K562 (cell line): ENCODE measurements around the gene CDC42EP3. TPM values are rescaled to one million over a fixed set of nuclear protein-coding genes. Genes with fewer than 3 reads are reported as not detected.
A peak's percentile ranks its signal among the peaks of the same experiment; 100 is the strongest.

Experiments
- ATAC-seq: fragments of 200-7000 bp; cut with Tn5 transposase; 3 replicates; pipeline ENCODE4 v1.9.1; 2020; ENCODE audit warnings: moderate library complexity
- BruUV-seq: library from RNA; stranded (reverse); fragments of 400-500 nt; replicated peaks from 2 replicates; lab custom pipeline; 2021; lab: Mats Ljungman, UMichigan
- CTCF ChIA-PET: fragments of 300-600 bp; formaldehyde crosslinking; extraction: SDS; loops from one replicate; lab custom pipeline; 2021; ENCODE audit warnings: low intra/inter-chr PET ratio; lab: Yijun Ruan, JAX
- POLR2A ChIA-PET: fragments of 300-600, 350-650 bp; sonication (Branson Sonifier 250); formaldehyde crosslinking; extraction: SDS; loops from one replicate; lab custom pipeline; 2021; ENCODE audit warnings: antibody characterized with exemption, inconsistent platforms; lab: Yijun Ruan, JAX
- DNase-seq, 4 experiments: peaks; one replicate each; pipeline versions ENCODE4 v3.0.0 to v3.0.0-alpha.2; 2011 to 2018; ENCODE audit warnings: low spot score in 3 of 4, mixed read lengths in 3 of 4; ENCODE audit errors: extremely low read depth in 1 of 4
- FAIRE-seq: peaks from 2 replicates; lab custom pipeline; 2011; peaks lifted over from hg19 to GRCh38; lab: Jason Lieb, UNC
- H2AFZ ChIP-seq: 2 replicates; pipeline ENCODE4 v1.6.0; 2011; ENCODE audit warnings: low read depth, low read length, control low read depth, inconsistent platforms
- H3K27ac ChIP-seq: fragments of 200-600 bp; 3 replicates; pipeline ENCODE4 v1.8.0; 2011; ENCODE audit warnings: low read depth, mild to moderate bottlenecking, control low read depth, inconsistent platforms, low read length, moderate library complexity, mixed read lengths; ENCODE audit errors: extremely low read depth
- H3K27me3 ChIP-seq, 2 experiments: fragments of 300-600 bp in 1 of 2; 2 replicates in 1 of 2; 3 replicates in 1 of 2; pipeline versions ENCODE4 v1.6.0 to v1.8.0; 2011; ENCODE audit warnings: inconsistent platforms in 2 of 2, low read length in 2 of 2, mild to moderate bottlenecking in 1 of 2, mixed read lengths in 1 of 2, moderate library complexity in 1 of 2; ENCODE audit not compliant: control insufficient read depth in 2 of 2, insufficient read depth in 2 of 2
- H3K36me3 ChIP-seq: fragments of 300-600 bp; 3 replicates; pipeline ENCODE4 v1.8.0; 2011; ENCODE audit warnings: mild to moderate bottlenecking, low read length, inconsistent platforms; ENCODE audit not compliant: control insufficient read depth, insufficient read depth
- H3K4me1 ChIP-seq, 2 experiments: fragments of 200-600 bp in 1 of 2; replicated peaks in 1 of 2; 2 replicates in 1 of 2; 3 replicates in 1 of 2; pipeline versions ENCODE4 v1.5.1 to v1.8.0; 2011; ENCODE audit warnings: inconsistent platforms in 2 of 2, low read length in 2 of 2, mild to moderate bottlenecking in 1 of 2, mixed read lengths in 1 of 2, moderate library complexity in 1 of 2; ENCODE audit not compliant: control insufficient read depth in 2 of 2, insufficient read depth in 2 of 2
- H3K4me2 ChIP-seq: 2 replicates; pipeline ENCODE4 v1.6.1; 2011; ENCODE audit warnings: low read length, control low read depth, inconsistent platforms, mixed read lengths; ENCODE audit not compliant: insufficient read depth
- H3K4me3 ChIP-seq: fragments of 200-600 bp; sonication (generic), shearing (Covaris generic); 2 replicates; pipeline ENCODE4 v1.5.1; 2016; ENCODE audit warnings: control low read depth, inconsistent platforms
- H3K79me2 ChIP-seq: fragments of 200-600 bp; 3 replicates; pipeline ENCODE4 v1.8.0; 2011; ENCODE audit warnings: low read length, inconsistent platforms; ENCODE audit not compliant: control insufficient read depth, insufficient read depth
- H3K9ac ChIP-seq, 2 experiments: 2 replicates each; pipeline versions ENCODE4 v1.6.0 to v1.6.1; 2011; ENCODE audit warnings: low read depth in 2 of 2, low read length in 2 of 2, control low read depth in 1 of 2, inconsistent platforms in 1 of 2, mild to moderate bottlenecking in 1 of 2, mixed read lengths in 1 of 2; ENCODE audit not compliant: insufficient read depth in 1 of 2
- H3K9me1 ChIP-seq: one replicate; pipeline ENCODE4 v1.6.0; 2011; ENCODE audit warnings: inconsistent platforms, mild to moderate bottlenecking, low read length, moderate library complexity; ENCODE audit not compliant: control insufficient read depth, insufficient read depth
- H3K9me3 ChIP-seq: replicated peaks from 2 replicates; pipeline ENCODE4 v1.5.1; 2011; ENCODE audit warnings: low read depth, low read length, inconsistent platforms; ENCODE audit not compliant: control insufficient read depth, insufficient read depth
- H4K20me1 ChIP-seq: replicated peaks from 2 replicates; pipeline ENCODE4 v1.6.1; 2011; ENCODE audit warnings: low read length, inconsistent platforms, mixed read lengths; ENCODE audit not compliant: control insufficient read depth, insufficient read depth
- BRF1 ChIP-seq: IDR thresholded peaks from 3 replicates; pipeline ENCODE4 v1.6.1; 2011; ENCODE audit warnings: borderline replicate concordance, mild to moderate bottlenecking; ENCODE audit not compliant: insufficient read length; ENCODE audit errors: extremely low read depth
- DACH1 ChIP-seq: fragments of 450-650 bp; IDR thresholded peaks from 2 replicates; pipeline ENCODE4 v1.6.1; 2018; ENCODE audit not compliant: partially characterized antibody
- DNMT1 ChIP-seq: fragments of 450-650 bp; IDR thresholded peaks from 2 replicates; pipeline ENCODE4 v1.6.1; 2016; ENCODE audit warnings: antibody characterized with exemption, mild to moderate bottlenecking
- DPF2 ChIP-seq: fragments of 450-650 bp; IDR thresholded peaks from 2 replicates; pipeline ENCODE4 v1.6.1; 2016
- HNRNPUL1 ChIP-seq: fragments of 200-400 bp; formaldehyde crosslinking; IDR thresholded peaks from 2 replicates; pipeline ENCODE4 v1.6.1; 2017; ENCODE audit warnings: low read length
- IRF2 ChIP-seq: sonication (generic); formaldehyde crosslinking; IDR thresholded peaks from 2 replicates; pipeline ENCODE4 v1.8.1; 2022; ENCODE audit warnings: mild to moderate bottlenecking, missing genetic modification reagents
- KDM4B ChIP-seq, 2 experiments: fragments of 450-650 bp in 1 of 2; sonication (generic) in 1 of 2; IDR thresholded peaks; 2 replicates each; pipeline ENCODE4 v1.6.1; 2016 to 2017; ENCODE audit warnings: borderline replicate concordance in 2 of 2, antibody characterized with exemption in 1 of 2, low read depth in 1 of 2, mild to moderate bottlenecking in 1 of 2
- MCM3 ChIP-seq: fragments of 450-650 bp; IDR thresholded peaks from 2 replicates; pipeline ENCODE4 v1.6.1; 2016
- NFYB ChIP-seq: IDR thresholded peaks from 2 replicates; pipeline ENCODE4 v1.6.1; 2011; ENCODE audit warnings: mild to moderate bottlenecking, moderate library complexity; ENCODE audit not compliant: insufficient read length; ENCODE audit errors: extremely low read depth
- PML ChIP-seq: IDR thresholded peaks from 2 replicates; pipeline ENCODE4 v1.6.1; 2012; ENCODE audit warnings: low read length, inconsistent platforms
- POLR2AphosphoS5 ChIP-seq: IDR thresholded peaks from 2 replicates; pipeline ENCODE4 v1.6.1; 2011; ENCODE audit warnings: mild to moderate bottlenecking, low read depth, low read length, moderate library complexity; ENCODE audit not compliant: control insufficient read depth, insufficient read depth
- RCOR1 ChIP-seq, 2 experiments: IDR thresholded peaks; 2 replicates each; pipeline ENCODE4 v1.6.1; 2012; ENCODE audit warnings: low read depth in 2 of 2, low read length in 2 of 2, borderline replicate concordance in 1 of 2, improper control_type of control experiment in 1 of 2
- RUNX1 ChIP-seq: sonication (generic); IDR thresholded peaks from 2 replicates; pipeline ENCODE4 v1.6.1; 2016; ENCODE audit warnings: antibody characterized with exemption, low read depth
- SMAD1 ChIP-seq: fragments of 150-350 bp; IDR thresholded peaks from 2 replicates; pipeline ENCODE4 v1.6.1; 2014; ENCODE audit warnings: low read length, low read depth; ENCODE audit not compliant: partially characterized antibody
- SMAD4 ChIP-seq: fragments of 250-450 bp; sonication (Bioruptor Pico); conservative IDR thresholded peaks from 2 replicates; pipeline ENCODE4 v1.8.0; 2021; ENCODE audit warnings: inconsistent platforms, mild to moderate bottlenecking, moderate library complexity
- SOX6 ChIP-seq: fragments of 450-650 bp; IDR thresholded peaks from 2 replicates; pipeline ENCODE4 v1.6.1; 2014; ENCODE audit warnings: mild to moderate bottlenecking
- ZC3H11A ChIP-seq: IDR thresholded peaks from 2 replicates; pipeline ENCODE4 v1.6.1; 2012; ENCODE audit warnings: low read depth, low read length, improper control_type of control experiment
- ZNF175 ChIP-seq: fragments of 200-800 bp; sonication (Bioruptor generic); IDR thresholded peaks from 2 replicates; pipeline ENCODE4 v1.6.1; 2016; ENCODE audit warnings: low read depth, mild to moderate bottlenecking, missing genetic modification characterization, missing compliant biosample characterization
- ZNF79 ChIP-seq: fragments of 250-450 bp; sonication (Bioruptor Pico); IDR thresholded peaks from 2 replicates; pipeline ENCODE4 v1.4.0; 2020; ENCODE audit warnings: low read depth, mild to moderate bottlenecking, moderate library complexity
- WGBS: fragments of 100-300 bp; shearing (Covaris generic); methylation state at CpG from one replicate; pipeline ENCODE4 v1.1.6; 2016; ENCODE audit warnings: low coverage, mixed read lengths; ENCODE audit not compliant: insufficient coverage; ENCODE audit errors: missing lambda C conversion rate; 5-methylcytosine and 5-hydroxymethylcytosine counted together
- in situ Hi-C: fragments of 300-500 bp; cut with MboI; formaldehyde crosslinking; loops from 4 replicates; pipeline ENCODE4 v1.15.0; 2018; ENCODE audit warnings: inconsistent platforms, mixed read lengths
- intact Hi-C: fragments of 100-400 bp; cut with micrococcal nuclease; formaldehyde crosslinking; loops from 2 replicates; pipeline ENCODE4 v1.14.2; 2022
- polyA plus RNA-seq, 8 experiments: library from polyadenylated mRNA; depleted of rRNA in 4 of 8; stranded (reverse) in 5 of 8; unstranded in 3 of 8; fragments of >200 nt; fragmentation: Nextera tagmentation in 2 of 8; fragmentation: Illumina TruSeq in 1 of 8; extraction: Ambion mirVana in 2 of 8; extraction: Trizol in 1 of 8; gene quantifications; 2 replicates each; pipeline versions ENCODE4 v1.2.1 to v1.2.3, GENCODE V29; 2011 to 2014; ENCODE audit warnings: inconsistent platforms in 1 of 8, missing spikeins in 1 of 8
- total RNA-seq, 7 experiments: library from RNA; depleted of rRNA in 6 of 7; stranded (reverse); fragments of >200 nt in 6 of 7; fragmentation: Illumina TruSeq in 2 of 7; extraction: Trizol in 2 of 7; gene quantifications; 2 replicates each; pipeline versions ENCODE4 v1.2.1 to v1.2.3, GENCODE V29; 2011 to 2021; ENCODE audit warnings: low replicate concordance in 1 of 7
- TF ChIP-seq, protein P1 (sequence below): fragments of 450-650 bp; conservative IDR thresholded peaks from 2 replicates; pipeline ENCODE4 v1.6.1; 2016; ENCODE audit warnings: missing genetic modification characterization, low read depth, mild to moderate bottlenecking, missing compliant biosample characterization, moderate library complexity
- TF ChIP-seq, protein P2 (sequence below): sonication (generic); formaldehyde crosslinking; IDR thresholded peaks from 2 replicates; pipeline ENCODE4 v1.8.0; 2022; ENCODE audit warnings: mild to moderate bottlenecking, missing genetic modification reagents
- TF ChIP-seq, protein P3 (sequence below): sonication (generic); formaldehyde crosslinking; IDR thresholded peaks from 2 replicates; pipeline ENCODE4 v1.8.0; 2022; ENCODE audit warnings: missing genetic modification reagents, mild to moderate bottlenecking, moderate library complexity, borderline replicate concordance

The CDC42EP3 gene
- total and polyA plus RNA-seq, 9 of the 15 experiments (the other 6 are each of a cell fraction or from before 2014, with no cell fraction given) = 0.72 to 6.4 (median 2.0) TPM

DNA sequence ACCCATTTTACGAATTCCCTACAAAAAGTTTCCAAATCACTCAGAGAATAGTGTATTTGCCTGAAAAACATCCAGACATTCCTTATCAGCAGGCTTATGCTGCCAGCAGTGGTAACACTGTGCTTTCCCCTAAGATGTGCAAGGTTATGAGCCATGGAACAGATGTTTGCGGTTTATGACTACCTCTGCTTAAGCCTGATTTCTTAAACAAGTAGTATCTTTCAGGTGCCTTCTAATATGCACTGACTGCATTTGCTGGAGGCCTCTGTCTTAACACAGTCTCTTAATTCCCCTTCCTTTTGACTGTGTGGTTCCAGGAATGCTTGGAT lies 54.8 kb downstream of the CDC42EP3 start:
- H3K4me3 ChIP-seq = no peak overlapping the region
- no peaks in the 10 kb centered on the region for H4K20me1 ChIP-seq
- no peaks in the 10 kb centered on the region for H3K27me3 ChIP-seq
- H3K4me2 ChIP-seq = no peak overlapping the region
- BruUV-seq = no TSS peak
- H3K36me3 ChIP-seq = no peaks in the 10 kb centered on the region
- H3K9me3 ChIP-seq = no peaks in the 10 kb centered on the region
- H2AFZ ChIP-seq = no peak overlapping the region
- DNase-seq (peak in 3 of 4 experiments; percentile 11 to 62 (median 41)), FAIRE-seq (peak; percentile 76), ATAC-seq (peak; percentile 75)
- intact Hi-C loops = no loop called here
- WGBS = 35% methylated on average over 2 of the region's 2 CpGs
- peaks cover 0 to 7% of the 10 kb centered on the region in 2 experiments; a peak in 2 of 5 replicates for H3K4me1 ChIP-seq
- CTCF ChIA-PET = no interaction called here
- H3K79me2 ChIP-seq = no peaks in the 10 kb centered on the region
- POLR2A ChIA-PET = interaction anchor here (0.7 kb wide), 1 partner anchor 93 kb away, joined by 3 read pairs; no protein-coding TSS in a partner anchor
- H3K9ac ChIP-seq = no peak overlapping the region
- in situ Hi-C loops = no loop called here
- H3K27ac ChIP-seq = no peak overlapping the region
- no peaks in the 10 kb centered on the region for H3K9me1 ChIP-seq
- TF ChIP-seq POLR2AphosphoS5 (peak; percentile 90), ZNF79 (CRISPR knock-in tag) (no peak), SOX6 (peak; percentile 56; the same call in 1 of the 2 replicates), PML (peak; percentile 90), KDM4B (IDR thresholded peaks at IDR 0.05; ENCODE audit: borderline replicate concordance in 2 of 2, low read depth in 1 of 2) (no peak), NFYB (no peak), DNMT1 (no peak), RCOR1 (IDR thresholded peaks at IDR 0.05; ENCODE audit: borderline replicate concordance in 1 of 2, low read depth in 2 of 2, low read length in 2 of 2) (peak; percentile 55 to 74; a peak in 2 of 4 replicates), DPF2 (0 out of 2 replicates have a peak, but pooled peaks have one; percentile 41), SMAD1 (no peak), RUNX1 (peak; percentile 39; the same call in 1 of the 2 replicates), MCM3 (no peak), DACH1 (peak; percentile 36), BRF1 (no peak), SMAD4 (CRISPR knock-in tag) (peak; percentile 83), IRF2 (CRISPR knock-in tag) (no peak), HNRNPUL1 (no peak), ZC3H11A (no peak), ZNF175 (CRISPR knock-in tag) (no peak)
- TF ChIP-seq, protein P1, sequence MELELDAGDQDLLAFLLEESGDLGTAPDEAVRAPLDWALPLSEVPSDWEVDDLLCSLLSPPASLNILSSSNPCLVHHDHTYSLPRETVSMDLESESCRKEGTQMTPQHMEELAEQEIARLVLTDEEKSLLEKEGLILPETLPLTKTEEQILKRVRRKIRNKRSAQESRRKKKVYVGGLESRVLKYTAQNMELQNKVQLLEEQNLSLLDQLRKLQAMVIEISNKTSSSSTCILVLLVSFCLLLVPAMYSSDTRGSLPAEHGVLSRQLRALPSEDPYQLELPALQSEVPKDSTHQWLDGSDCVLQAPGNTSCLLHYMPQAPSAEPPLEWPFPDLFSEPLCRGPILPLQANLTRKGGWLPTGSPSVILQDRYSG (tag) = no peak
- TF ChIP-seq, protein P2, sequence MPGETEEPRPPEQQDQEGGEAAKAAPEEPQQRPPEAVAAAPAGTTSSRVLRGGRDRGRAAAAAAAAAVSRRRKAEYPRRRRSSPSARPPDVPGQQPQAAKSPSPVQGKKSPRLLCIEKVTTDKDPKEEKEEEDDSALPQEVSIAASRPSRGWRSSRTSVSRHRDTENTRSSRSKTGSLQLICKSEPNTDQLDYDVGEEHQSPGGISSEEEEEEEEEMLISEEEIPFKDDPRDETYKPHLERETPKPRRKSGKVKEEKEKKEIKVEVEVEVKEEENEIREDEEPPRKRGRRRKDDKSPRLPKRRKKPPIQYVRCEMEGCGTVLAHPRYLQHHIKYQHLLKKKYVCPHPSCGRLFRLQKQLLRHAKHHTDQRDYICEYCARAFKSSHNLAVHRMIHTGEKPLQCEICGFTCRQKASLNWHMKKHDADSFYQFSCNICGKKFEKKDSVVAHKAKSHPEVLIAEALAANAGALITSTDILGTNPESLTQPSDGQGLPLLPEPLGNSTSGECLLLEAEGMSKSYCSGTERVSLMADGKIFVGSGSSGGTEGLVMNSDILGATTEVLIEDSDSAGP (CRISPR knock-in tag) = no peak
- TF ChIP-seq, protein P3, sequence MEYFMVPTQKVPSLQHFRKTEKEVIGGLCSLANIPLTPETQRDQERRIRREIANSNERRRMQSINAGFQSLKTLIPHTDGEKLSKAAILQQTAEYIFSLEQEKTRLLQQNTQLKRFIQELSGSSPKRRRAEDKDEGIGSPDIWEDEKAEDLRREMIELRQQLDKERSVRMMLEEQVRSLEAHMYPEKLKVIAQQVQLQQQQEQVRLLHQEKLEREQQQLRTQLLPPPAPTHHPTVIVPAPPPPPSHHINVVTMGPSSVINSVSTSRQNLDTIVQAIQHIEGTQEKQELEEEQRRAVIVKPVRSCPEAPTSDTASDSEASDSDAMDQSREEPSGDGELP = peak; percentile 68; the same call in 1 of the 2 replicates
